Body of pancreas (tissue), 4 donors: ENCODE data around the gene TTC28.

ENCODE experiments used
- POLR2A ChIP-seq, 3 donors: fragments of 450-650 bp; IDR thresholded peaks; one replicate each; pipeline ENCODE4 v1.6.1; 2016; ENCODE audit warnings: antibody characterized with exemption in 3 of 3, mild to moderate bottlenecking in 2 of 3
- TF ChIP-seq, protein P1 (sequence below), 7 experiments: fragments of 450-650 bp in 4 of 7; fragments of 200-600 bp in 3 of 7; sonication (generic) in 3 of 7; IDR thresholded peaks; one replicate each; pipeline ENCODE4 v1.5.1; 2016 to 2019; ENCODE audit warnings: antibody characterized with exemption in 7 of 7

DNA sequence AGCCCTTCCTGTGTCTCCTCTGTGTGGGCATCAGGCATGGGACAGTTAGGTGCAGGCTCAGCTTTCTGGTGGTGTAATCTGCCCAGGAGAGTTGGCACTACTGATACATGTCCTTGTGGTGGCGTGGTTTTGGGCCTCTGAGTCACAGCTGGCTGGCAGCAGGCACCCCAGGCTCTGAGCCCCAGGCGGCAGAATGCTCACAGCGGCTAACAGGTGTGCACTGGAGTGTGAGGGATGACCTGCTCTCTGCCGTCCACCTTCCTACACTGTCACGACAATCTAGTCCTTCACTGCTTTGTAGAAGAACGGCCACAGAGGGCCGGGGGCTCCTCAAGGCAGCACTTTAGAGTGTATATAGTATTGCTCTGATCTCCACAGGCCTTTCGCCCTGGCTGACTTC lies 660.3 kb downstream of the TTC28 start:
- TF ChIP-seq, protein P1, sequence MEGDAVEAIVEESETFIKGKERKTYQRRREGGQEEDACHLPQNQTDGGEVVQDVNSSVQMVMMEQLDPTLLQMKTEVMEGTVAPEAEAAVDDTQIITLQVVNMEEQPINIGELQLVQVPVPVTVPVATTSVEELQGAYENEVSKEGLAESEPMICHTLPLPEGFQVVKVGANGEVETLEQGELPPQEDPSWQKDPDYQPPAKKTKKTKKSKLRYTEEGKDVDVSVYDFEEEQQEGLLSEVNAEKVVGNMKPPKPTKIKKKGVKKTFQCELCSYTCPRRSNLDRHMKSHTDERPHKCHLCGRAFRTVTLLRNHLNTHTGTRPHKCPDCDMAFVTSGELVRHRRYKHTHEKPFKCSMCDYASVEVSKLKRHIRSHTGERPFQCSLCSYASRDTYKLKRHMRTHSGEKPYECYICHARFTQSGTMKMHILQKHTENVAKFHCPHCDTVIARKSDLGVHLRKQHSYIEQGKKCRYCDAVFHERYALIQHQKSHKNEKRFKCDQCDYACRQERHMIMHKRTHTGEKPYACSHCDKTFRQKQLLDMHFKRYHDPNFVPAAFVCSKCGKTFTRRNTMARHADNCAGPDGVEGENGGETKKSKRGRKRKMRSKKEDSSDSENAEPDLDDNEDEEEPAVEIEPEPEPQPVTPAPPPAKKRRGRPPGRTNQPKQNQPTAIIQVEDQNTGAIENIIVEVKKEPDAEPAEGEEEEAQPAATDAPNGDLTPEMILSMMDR (IDR thresholded peaks at IDR 0.05), result no peak
- TF ChIP-seq POLR2A (IDR thresholded peaks at IDR 0.05), result no peak
